Tibial nerve (tissue), 4 donors: ENCODE measurements around the gene INPP4B. TPM values are rescaled to one million over a fixed set of nuclear protein-coding genes. Genes with fewer than 3 reads are reported as not detected.

Experiments
- DNase-seq, 2 donors: peaks; one replicate each; pipeline ENCODE4 v3.0.0-alpha.2; 2019; ENCODE audit warnings: low spot score in 2 of 2
- H3K27ac ChIP-seq, 4 donors: fragments of 200-600 bp; sonication (generic) in 3 of 4; one replicate each; pipeline ENCODE4 v1.5.1; 2017 to 2019; ENCODE audit warnings: mild to moderate bottlenecking in 1 of 4
- H3K27me3 ChIP-seq, 2 donors: fragments of 200-600 bp; sonication (generic) in 1 of 2; one replicate each; pipeline versions ENCODE4 v1.5.1 to v1.6.0; 2017 to 2019
- H3K36me3 ChIP-seq, 3 donors: fragments of 200-600 bp; sonication (generic); one replicate each; pipeline ENCODE4 v1.5.1; 2018 to 2019
- H3K4me1 ChIP-seq, 4 donors: fragments of 200-600 bp; sonication (generic) in 3 of 4; one replicate each; pipeline ENCODE4 v1.5.1; 2017 to 2019
- H3K4me3 ChIP-seq, 4 donors: fragments of 200-600 bp; sonication (generic) in 3 of 4; one replicate each; pipeline ENCODE4 v1.5.1; 2017 to 2019; ENCODE audit warnings: mild to moderate bottlenecking in 1 of 4, moderate library complexity in 1 of 4
- H3K9me3 ChIP-seq, 4 donors: fragments of 200-600 bp; sonication (generic) in 3 of 4; one replicate each; pipeline ENCODE4 v1.5.1; 2017 to 2019
- CTCF ChIP-seq, 5 experiments: fragments of 200-600 bp in 3 of 5; fragments of 450-650 bp in 2 of 5; sonication (generic) in 3 of 5; IDR thresholded peaks; one replicate each; pipeline ENCODE4 v1.5.1; 2016 to 2019; ENCODE audit warnings: antibody characterized with exemption in 5 of 5, mild to moderate bottlenecking in 3 of 5, moderate library complexity in 2 of 5
- EP300 ChIP-seq, 2 donors: sonication (generic); formaldehyde crosslinking; IDR thresholded peaks; one replicate each; pipeline ENCODE4 v1.6.1; 2017; ENCODE audit warnings: antibody characterized with exemption in 2 of 2, mild to moderate bottlenecking in 1 of 2
- POLR2A ChIP-seq, 2 donors: fragments of 450-650 bp; IDR thresholded peaks; one replicate each; pipeline ENCODE4 v1.6.1; 2017; ENCODE audit warnings: antibody characterized with exemption in 2 of 2, mild to moderate bottlenecking in 2 of 2, moderate library complexity in 2 of 2
- WGBS, 2 donors: methylation state at CpG; one replicate each; pipeline ENCODE4 v1.1.5; 2018; 5-methylcytosine and 5-hydroxymethylcytosine counted together
- total RNA-seq, 4 donors: library from RNA; depleted of rRNA; stranded (reverse); fragments of >200 nt; gene quantifications; one replicate each; pipeline ENCODE4 v1.1.0, GENCODE V29; 2016

INPP4B gene
- total RNA-seq, 4 donors from 2014 or later, result 16.3 to 32.4 (median 24.8) TPM

GRCh38 chr4:142128529-142128928 lies 717.6 kb downstream of the INPP4B start:
- Histone ChIP-seq H3K27ac (peak overlapping the region in 2 of 4 donors; percentile 26 to 58), H3K4me1 (no peaks in the 10 kb centered on the region), H3K27me3 (no peaks in the 10 kb centered on the region), H3K36me3 (no peaks in the 10 kb centered on the region), H3K4me3 (no peak overlapping the region), H3K9me3 (no peaks in the 10 kb centered on the region)
- TF ChIP-seq EP300 (IDR thresholded peaks at IDR 0.05) (no peak), CTCF (IDR thresholded peaks at IDR 0.05) (no peak), POLR2A (IDR thresholded peaks at IDR 0.05) (no peak)
- no peak for DNase-seq
- 11 to 20% methylated on average over 3 of the region's 3 CpGs for WGBS, 2 donors

- H3K4me1 ChIP-seq, result no peaks in the 10 kb centered on the region
- no peak overlapping the region for H3K4me3 ChIP-seq
- H3K27me3 ChIP-seq, result no peaks in the 10 kb centered on the region
- no peak overlapping the region for H3K27ac ChIP-seq
- peak; percentile 21 to 79 for DNase-seq
- H3K36me3 ChIP-seq, result no peaks in the 10 kb centered on the region
- TF ChIP-seq EP300 (IDR thresholded peaks at IDR 0.05), result no peak
- TF ChIP-seq CTCF (IDR thresholded peaks at IDR 0.05), result peak; percentile 71 to 85 (median 78)
- 7 to 13% methylated on average over 3 of the region's 3 CpGs for WGBS, 2 donors
- H3K9me3 ChIP-seq, result no peaks in the 10 kb centered on the region
These were observed 719.1 kb downstream of the INPP4B start for GRCh38 chr4:142126890-142127497.

GRCh38 chr4:142124874-142125273 lies 721.2 kb downstream of the INPP4B start:
- H3K4me3 ChIP-seq, result no peak overlapping the region
- H3K27me3 ChIP-seq, result no peaks in the 10 kb centered on the region
- WGBS, 2 donors, result 69 to 78% methylated on average over 2 of the region's 2 CpGs
- TF ChIP-seq EP300 (IDR thresholded peaks at IDR 0.05), result no peak
- no peak for TF ChIP-seq POLR2A (IDR thresholded peaks at IDR 0.05)
- no peak for TF ChIP-seq CTCF (IDR thresholded peaks at IDR 0.05)
- DNase-seq, result no peak
- H3K27ac ChIP-seq, result no peak overlapping the region
- H3K9me3 ChIP-seq, result no peaks in the 10 kb centered on the region
- no peaks in the 10 kb centered on the region for H3K36me3 ChIP-seq
- no peaks in the 10 kb centered on the region for H3K4me1 ChIP-seq

- peaks cover 0 to 2% (median 0%) of the 10 kb centered on the region in 4 donors for H3K9me3 ChIP-seq
- no peak overlapping the region for H3K4me3 ChIP-seq
- WGBS, 2 donors, result 57 to 70% methylated on average over 9 of the region's 9 CpGs
- no peak for DNase-seq
- no peak for TF ChIP-seq POLR2A (IDR thresholded peaks at IDR 0.05)
- TF ChIP-seq EP300 (IDR thresholded peaks at IDR 0.05), result peak in 1 of 2 donors; percentile 35
- no peak for TF ChIP-seq CTCF (IDR thresholded peaks at IDR 0.05)
- H3K27me3 ChIP-seq, result no peaks in the 10 kb centered on the region
- no peaks in the 10 kb centered on the region for H3K4me1 ChIP-seq
- H3K27ac ChIP-seq, result peak overlapping the region in 1 of 4 donors; percentile 14
- peaks cover 0 to 5% (median 0%) of the 10 kb centered on the region in 3 donors for H3K36me3 ChIP-seq
These were observed 724.4 kb downstream of the INPP4B start for GRCh38 chr4:142121448-142122350.

GRCh38 chr4:142120921-142121320 lies 725.2 kb downstream of the INPP4B start:
- no peak overlapping the region for H3K4me3 ChIP-seq
- no peaks in the 10 kb centered on the region for H3K27me3 ChIP-seq
- no peak overlapping the region for H3K27ac ChIP-seq
- WGBS, 2 donors, result 97 to 98% methylated on average over 1 of the region's 1 CpG
- H3K9me3 ChIP-seq, result peaks cover 0 to 2% (median 0%) of the 10 kb centered on the region in 4 donors
- no peaks in the 10 kb centered on the region for H3K4me1 ChIP-seq
- no peak for TF ChIP-seq EP300 (IDR thresholded peaks at IDR 0.05)
- no peak for TF ChIP-seq CTCF (IDR thresholded peaks at IDR 0.05)
- no peak for TF ChIP-seq POLR2A (IDR thresholded peaks at IDR 0.05)
- DNase-seq, result no peak
- H3K36me3 ChIP-seq, result peaks cover 0 to 5% (median 0%) of the 10 kb centered on the region in 3 donors
